Lung (tissue), 12 donors: ENCODE results near the gene UGT1A8. TPM values are rescaled to one million over a fixed set of nuclear protein-coding genes. Genes with fewer than 3 reads are reported as not detected.

Experiments
- ATAC-seq: fragments of 200-7000 bp; cut with Tn5 transposase; one replicate; pipeline ENCODE4 v1.9.1; 2020; ENCODE audit warnings: moderate number of reproducible peaks; ENCODE audit not compliant: insufficient read depth, low FRiP score
- DNase-seq, 3 donors: peaks; one replicate each; pipeline ENCODE4 v3.0.0-alpha.2; 2013 to 2017
- H3K27ac ChIP-seq, 2 donors: one replicate each; pipeline ENCODE4 v1.5.1; 2013; ENCODE audit warnings: mild to moderate bottlenecking in 2 of 2, moderate library complexity in 2 of 2, control low read depth in 1 of 2, inconsistent platforms in 1 of 2, low read depth in 1 of 2, low read length in 1 of 2
- H3K27me3 ChIP-seq, 3 donors: one replicate each; pipeline ENCODE4 v1.5.1; 2013; ENCODE audit warnings: low read length in 2 of 3; ENCODE audit not compliant: control insufficient read depth in 3 of 3, insufficient read depth in 3 of 3
- H3K36me3 ChIP-seq, 4 donors: one replicate each; pipeline ENCODE4 v1.5.1; 2013; ENCODE audit warnings: low read length in 4 of 4, mild to moderate bottlenecking in 1 of 4, moderate library complexity in 1 of 4; ENCODE audit not compliant: control insufficient read depth in 4 of 4, insufficient read depth in 4 of 4
- H3K4me1 ChIP-seq, 5 donors: one replicate each; pipeline ENCODE4 v1.5.1; 2013; ENCODE audit warnings: low read length in 5 of 5, mild to moderate bottlenecking in 2 of 5, moderate library complexity in 1 of 5; ENCODE audit not compliant: control insufficient read depth in 5 of 5, insufficient read depth in 5 of 5
- H3K4me3 ChIP-seq: one replicate; pipeline ENCODE4 v1.5.1; 2013; ENCODE audit warnings: mild to moderate bottlenecking, control low read depth, moderate library complexity
- H3K9ac ChIP-seq, 2 donors: one replicate each; pipeline ENCODE4 v1.5.1; 2013; ENCODE audit warnings: low read length in 2 of 2, control low read depth in 1 of 2; ENCODE audit not compliant: insufficient read depth in 1 of 2
- H3K9me3 ChIP-seq, 4 donors: one replicate each; pipeline ENCODE4 v1.5.1; 2013; ENCODE audit warnings: low read length in 3 of 4, mild to moderate bottlenecking in 1 of 4, moderate library complexity in 1 of 4; ENCODE audit not compliant: control insufficient read depth in 4 of 4, insufficient read depth in 3 of 4
- WGBS, 2 donors: extraction: QIAGEN DNeasy Blood & Tissue Kit; methylation state at CpG; one replicate each; pipeline ENCODE4 v1.1.7; 2013; 5-methylcytosine and 5-hydroxymethylcytosine counted together
- polyA plus RNA-seq, 2 donors: library from polyadenylated mRNA; stranded (reverse); fragments of 200-250 nt; gene quantifications; one replicate each; pipeline ENCODE4 v1.2.1, GENCODE V29; 2013
- total RNA-seq, 2 donors: library from RNA; depleted of rRNA in 1 of 2; stranded (reverse); fragments of >200 nt in 1 of 2; gene quantifications; one replicate each; pipeline ENCODE4 v1.2.1, GENCODE V29; 2014 to 2021
- TF ChIP-seq, protein P1 (sequence below): IDR thresholded peaks from 2 replicates; pipeline ENCODE4 v1.5.1; 2012; ENCODE audit warnings: mild to moderate bottlenecking; ENCODE audit errors: control extremely low read depth, extremely low read depth
- donor health status: control.
- donor health status: control.
- donor health status: Bipolar disorder and iron deficiency.
- donor health status: healthy.
- donor health status: DM: yes; HTN: yes; CAD: no.

UGT1A8 gene
- total and polyA plus RNA-seq, 4 donors: 0.26 TPM; not detected in 3

DNA sequence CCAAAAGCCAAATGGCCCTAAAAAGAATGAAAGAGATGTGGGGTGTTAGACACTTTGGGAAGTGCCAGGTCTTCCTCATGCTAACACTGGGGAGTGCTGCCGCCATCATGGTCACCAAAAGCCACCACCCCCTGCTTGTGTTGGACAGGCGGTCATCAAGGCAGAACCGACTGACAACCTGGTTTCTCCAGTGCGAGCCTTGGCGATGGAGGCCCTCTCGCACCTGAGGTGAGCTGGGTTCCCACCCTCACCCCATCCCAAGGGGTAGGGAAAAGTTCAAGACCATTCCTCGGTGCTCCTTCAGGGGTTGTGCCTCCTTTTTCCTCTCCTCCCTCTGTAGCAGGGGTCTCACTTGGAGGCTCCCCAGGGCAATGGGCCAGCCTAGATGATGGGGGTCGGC lies 194.3 kb downstream of the UGT1A8 start:
- TF ChIP-seq, protein P1, sequence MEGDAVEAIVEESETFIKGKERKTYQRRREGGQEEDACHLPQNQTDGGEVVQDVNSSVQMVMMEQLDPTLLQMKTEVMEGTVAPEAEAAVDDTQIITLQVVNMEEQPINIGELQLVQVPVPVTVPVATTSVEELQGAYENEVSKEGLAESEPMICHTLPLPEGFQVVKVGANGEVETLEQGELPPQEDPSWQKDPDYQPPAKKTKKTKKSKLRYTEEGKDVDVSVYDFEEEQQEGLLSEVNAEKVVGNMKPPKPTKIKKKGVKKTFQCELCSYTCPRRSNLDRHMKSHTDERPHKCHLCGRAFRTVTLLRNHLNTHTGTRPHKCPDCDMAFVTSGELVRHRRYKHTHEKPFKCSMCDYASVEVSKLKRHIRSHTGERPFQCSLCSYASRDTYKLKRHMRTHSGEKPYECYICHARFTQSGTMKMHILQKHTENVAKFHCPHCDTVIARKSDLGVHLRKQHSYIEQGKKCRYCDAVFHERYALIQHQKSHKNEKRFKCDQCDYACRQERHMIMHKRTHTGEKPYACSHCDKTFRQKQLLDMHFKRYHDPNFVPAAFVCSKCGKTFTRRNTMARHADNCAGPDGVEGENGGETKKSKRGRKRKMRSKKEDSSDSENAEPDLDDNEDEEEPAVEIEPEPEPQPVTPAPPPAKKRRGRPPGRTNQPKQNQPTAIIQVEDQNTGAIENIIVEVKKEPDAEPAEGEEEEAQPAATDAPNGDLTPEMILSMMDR: no peak
- H3K27ac ChIP-seq: no peak overlapping the region
- no peak overlapping the region for H3K4me3 ChIP-seq
- ATAC-seq: no peak
- no peak overlapping the region for H3K9ac ChIP-seq
- H3K9me3 ChIP-seq: peaks cover 0 to 2% (median 0%) of the 10 kb centered on the region in 4 donors
- H3K4me1 ChIP-seq: no peaks in the 10 kb centered on the region
- no peaks in the 10 kb centered on the region for H3K27me3 ChIP-seq
- no peaks in the 10 kb centered on the region for H3K36me3 ChIP-seq
- WGBS, 2 donors: 87 to 96% methylated on average over 8 of the region's 8 CpGs
- no peak for DNase-seq

DNA sequence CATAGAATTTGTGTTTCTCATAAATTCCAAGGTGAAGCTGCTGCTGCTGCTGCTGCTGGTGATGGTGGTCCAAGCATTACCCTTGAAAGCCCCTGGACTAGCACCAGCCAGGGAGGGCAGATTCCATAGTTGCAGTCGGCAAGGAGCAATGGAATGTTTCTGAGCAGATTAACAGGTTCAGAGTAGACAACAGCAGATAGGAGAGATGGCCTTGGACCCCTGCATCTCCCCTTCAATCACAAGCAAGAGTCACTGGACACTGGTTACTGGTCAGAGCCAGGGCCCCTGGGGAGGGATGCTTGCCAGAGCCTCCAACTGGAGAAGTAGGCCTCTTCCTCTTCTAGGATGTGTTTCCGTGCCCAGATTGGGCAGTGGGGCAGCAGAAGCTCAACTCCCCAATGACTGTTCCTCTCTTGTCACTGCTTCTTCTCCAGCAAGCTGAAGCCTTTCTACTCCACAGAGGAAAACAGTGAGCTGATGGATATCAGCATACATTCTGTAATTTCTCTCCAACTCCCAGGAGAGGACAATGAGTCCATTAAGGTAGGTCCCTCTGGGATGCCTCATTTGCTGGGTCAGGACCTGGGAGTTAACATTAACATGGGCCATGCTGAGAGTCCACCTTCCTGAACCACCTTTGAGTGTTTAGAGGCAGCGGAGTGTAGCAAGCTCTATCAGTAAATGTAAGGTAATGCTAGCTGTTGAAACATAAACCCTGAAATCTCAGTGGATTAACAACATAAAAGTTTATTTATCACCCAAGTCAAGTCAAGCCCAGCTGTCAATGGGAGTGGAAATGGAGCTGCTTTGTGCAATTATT lies 196.0 kb downstream of the UGT1A8 start:
- H3K9ac ChIP-seq: no peak overlapping the region
- no peak for DNase-seq
- H3K36me3 ChIP-seq: no peaks in the 10 kb centered on the region
- no peaks in the 10 kb centered on the region for H3K27me3 ChIP-seq
- ATAC-seq: no peak
- H3K9me3 ChIP-seq: peaks cover 0 to 2% (median 0%) of the 10 kb centered on the region in 4 donors
- no peak overlapping the region for H3K27ac ChIP-seq
- TF ChIP-seq, protein P1: no peak
- H3K4me3 ChIP-seq: no peak overlapping the region
- H3K4me1 ChIP-seq: no peaks in the 10 kb centered on the region
- WGBS, 2 donors: 85 to 88% methylated on average over 3 of the region's 3 CpGs

DNA sequence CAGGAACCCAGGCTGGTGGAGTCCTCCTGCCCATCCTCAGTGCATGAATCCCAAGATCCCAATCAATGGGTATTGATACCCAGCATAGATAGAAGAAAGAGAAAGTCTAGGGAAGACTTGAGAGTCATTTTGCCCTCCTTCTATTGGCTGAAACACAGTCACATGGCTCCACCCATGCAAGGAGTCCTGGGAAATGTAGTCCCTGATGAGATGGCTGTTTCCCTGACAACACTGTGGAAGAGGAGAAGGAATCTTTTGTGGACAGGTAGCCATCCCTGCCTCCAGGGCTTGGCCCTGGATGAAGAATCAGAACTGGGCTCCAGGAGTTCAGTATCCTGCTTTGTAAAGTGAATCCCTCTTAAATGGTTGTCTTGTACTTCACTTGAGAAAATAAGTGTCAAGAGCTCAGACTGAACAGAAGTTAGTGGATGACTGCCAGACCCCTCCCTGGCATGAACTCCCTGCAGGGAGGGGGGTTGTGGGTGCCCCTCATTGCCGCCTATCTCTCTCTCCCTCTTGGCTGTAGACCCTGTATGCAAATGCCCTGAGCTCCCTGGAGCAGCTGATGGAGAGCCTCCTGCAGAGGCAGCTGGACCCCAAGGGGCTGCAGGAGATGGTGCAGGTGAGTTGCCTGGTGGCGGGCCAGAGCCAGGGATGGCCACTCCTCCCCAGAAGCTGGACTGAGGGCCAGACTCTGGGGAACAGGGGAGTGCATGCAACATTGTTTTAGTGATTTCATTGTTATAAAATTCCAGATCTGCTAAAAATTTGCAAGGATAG lies 196.8 kb downstream of the UGT1A8 start:
- DNase-seq (no peak), ATAC-seq (no peak)
- no peaks in the 10 kb centered on the region for H3K36me3 ChIP-seq
- H3K9ac ChIP-seq: no peak overlapping the region
- no peaks in the 10 kb centered on the region for H3K4me1 ChIP-seq
- WGBS, 2 donors: 69 to 82% methylated on average over 2 of the region's 2 CpGs
- no peak overlapping the region for H3K27ac ChIP-seq
- H3K9me3 ChIP-seq: peaks cover 0 to 3% (median 0%) of the 10 kb centered on the region in 4 donors
- no peaks in the 10 kb centered on the region for H3K27me3 ChIP-seq
- H3K4me3 ChIP-seq: no peak overlapping the region
- TF ChIP-seq, protein P1: no peak
